Left lobe of liver (tissue), 2 donors: ENCODE data around the gene MRPS17. TPM values are rescaled to one million over a fixed set of nuclear protein-coding genes. Genes with fewer than 3 reads are reported as not detected.
"Not testable (repeated sequence)": the region's sequence is repeated elsewhere in the genome, so short reads cannot be mapped to it uniquely, and the experiment has no call there.

ENCODE experiments used
- ATAC-seq: fragments of 200-7000 bp; cut with Tn5 transposase; one replicate; pipeline ENCODE4 v1.9.1; 2020; ENCODE audit warnings: mild to moderate bottlenecking, moderate library complexity
- DNase-seq: peaks from one replicate; pipeline ENCODE4 v3.0.0-alpha.2; 2020; ENCODE audit warnings: low spot score
- total RNA-seq: library from RNA; stranded (reverse); gene quantifications from one replicate; pipeline ENCODE4 v1.2.1, GENCODE V29; 2021
- donor health status: DM: no; HTN: no; CAD: no; lungs with moderate emphysema.
- donor health status: DM: no; HTN: yes; CAD: no.

The MRPS17 gene
- total RNA-seq = 9.5 TPM

DNA sequence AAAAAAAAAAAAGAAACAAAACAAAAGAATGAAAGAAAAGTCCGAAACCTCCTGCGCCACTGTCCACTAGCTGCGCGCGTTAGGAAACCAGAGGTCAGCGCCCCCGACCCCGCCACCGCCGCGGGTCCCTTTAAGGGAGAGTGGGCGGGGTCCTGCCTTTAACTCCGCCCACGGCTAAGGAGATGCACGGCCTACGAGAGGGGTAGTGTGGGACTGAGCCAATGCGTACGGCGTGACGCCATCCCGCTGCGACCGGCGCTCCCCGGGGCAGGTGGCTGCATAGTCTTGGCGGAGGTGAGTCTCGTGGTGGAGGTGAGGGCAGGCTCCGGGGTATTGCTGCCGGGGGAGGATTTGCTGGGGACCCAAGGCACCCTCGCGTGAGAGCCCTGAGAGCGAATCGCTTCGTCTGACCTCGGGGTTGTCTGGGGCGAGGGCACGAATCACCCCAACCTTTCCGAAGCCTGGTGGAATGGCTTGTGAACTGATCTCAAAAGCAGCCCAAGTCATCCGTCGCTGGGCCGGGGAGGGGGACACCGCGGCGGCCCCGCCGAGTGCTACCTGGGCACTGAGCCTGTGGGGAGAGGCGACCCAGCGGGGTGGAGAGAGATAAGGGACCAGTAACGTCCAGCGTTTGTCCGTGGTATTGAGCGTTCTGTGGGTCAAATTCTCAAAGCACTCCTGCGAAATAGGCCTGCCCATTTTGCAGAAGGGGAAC lies at the start of gene MRPS17:
Gene MRPS17, plus strand, starts transcription at position 241 of the 715 bp plus-strand sequence. CDS start 1,319 bp downstream, outside the sequence.
- DNase-seq (peak; percentile 95), ATAC-seq (peak; percentile 98)

DNA sequence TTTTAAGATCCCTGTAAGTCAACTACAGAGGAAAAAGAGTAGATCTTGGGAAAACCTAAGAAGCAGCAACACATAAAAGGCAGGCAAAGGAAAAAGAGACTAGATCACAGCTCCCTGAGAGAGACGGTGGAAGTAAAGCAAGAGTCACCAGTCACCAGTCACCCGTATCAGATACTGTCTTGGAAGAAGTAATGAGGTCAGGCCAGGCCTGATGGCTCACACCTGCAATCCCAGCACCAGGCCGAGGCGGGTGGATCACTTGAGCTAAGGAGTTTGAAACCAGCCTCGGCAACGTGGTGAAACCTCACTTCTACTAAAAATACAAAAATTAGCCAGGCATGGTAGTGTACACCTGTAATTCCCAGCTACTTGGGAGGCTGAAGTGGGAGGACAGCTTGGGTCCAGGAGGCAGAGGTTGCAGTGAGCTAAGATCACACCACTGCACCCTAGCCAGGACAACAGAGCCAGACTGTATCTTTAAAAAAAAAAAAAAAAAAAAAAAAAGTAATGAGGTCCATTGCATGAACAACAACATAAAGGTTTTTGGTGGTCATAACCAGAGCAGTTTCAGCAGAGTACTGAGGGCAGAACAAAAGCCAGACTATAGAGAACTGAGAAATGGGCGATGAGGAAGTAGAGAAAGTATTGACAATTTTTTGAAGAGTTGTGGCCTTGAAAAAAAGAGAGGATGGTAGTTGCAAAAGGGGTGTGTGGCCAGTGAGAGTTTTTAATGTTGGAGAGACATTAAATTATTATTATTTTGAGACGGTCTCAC lies 47.5 kb upstream of the MRPS17 start:
- DNase-seq (no peak), ATAC-seq (no peak)

- DNase-seq (no peak), ATAC-seq (no peak)
These were observed 38.9 kb upstream of the MRPS17 start for GRCh38 chr7:55912748-55913158.

DNA sequence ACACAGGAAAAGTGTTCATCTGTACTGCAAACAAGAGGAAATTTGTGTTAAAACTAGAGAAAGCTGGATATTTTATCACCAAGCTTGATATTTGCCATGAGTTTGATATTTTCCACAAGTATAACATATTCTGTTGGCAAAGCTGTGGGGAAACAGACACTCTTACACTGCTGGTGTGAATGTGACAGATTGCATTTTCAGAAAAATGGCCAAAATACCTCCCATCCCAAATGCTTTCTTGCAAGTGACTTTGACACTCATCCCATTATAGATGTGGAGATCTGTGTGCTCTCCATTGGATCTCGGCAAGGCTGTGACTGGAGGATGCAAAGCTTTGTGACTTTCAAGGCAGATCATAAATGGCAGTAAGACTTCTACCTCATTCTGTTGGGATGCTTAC lies 33.9 kb upstream of the MRPS17 start:
- ATAC-seq (no peak), DNase-seq (no peak)

DNA sequence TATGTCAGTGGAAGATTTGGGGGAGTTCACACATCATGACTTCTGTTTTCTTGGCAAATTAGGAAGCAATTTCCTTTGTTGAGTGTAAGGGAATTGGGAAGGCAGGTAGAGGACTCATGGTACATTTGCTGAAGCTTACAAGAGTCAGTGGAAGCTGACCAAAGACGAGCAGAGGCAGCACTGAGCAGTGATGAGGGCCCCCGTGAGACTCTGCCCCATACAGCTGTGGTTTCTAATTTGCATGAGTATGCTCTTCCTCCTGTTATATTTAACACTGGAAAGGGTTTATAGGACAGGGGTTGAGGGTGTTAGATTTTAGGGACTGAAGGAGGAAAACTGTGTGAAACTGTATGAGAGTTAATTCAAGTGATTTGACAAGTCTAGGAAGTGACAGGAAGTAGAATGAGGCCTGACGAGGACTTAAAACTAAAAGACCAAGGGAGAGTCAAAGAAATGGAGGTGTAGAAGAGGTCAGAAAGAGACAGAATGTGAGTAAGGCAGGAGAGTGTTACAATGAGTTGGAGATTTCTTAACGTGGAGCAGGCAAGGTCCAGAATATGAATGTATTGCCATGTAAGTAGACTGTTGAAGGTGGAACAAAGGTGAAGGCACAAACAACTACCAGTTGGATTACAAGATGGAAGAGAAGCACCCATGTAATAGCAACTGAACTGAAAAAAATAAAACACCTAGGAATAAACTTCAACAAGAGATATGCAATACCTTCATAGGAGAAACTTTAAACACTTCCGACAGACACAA lies 23.5 kb upstream of the MRPS17 start:
- no peak for ATAC-seq
- no peak for DNase-seq

- no peak for ATAC-seq
These were observed 20.1 kb upstream of the MRPS17 start for GRCh38 chr7:55931421-55932151.

GRCh38 chr7:55939514-55940123 lies 12.1 kb upstream of the MRPS17 start:
- ATAC-seq (no peak), DNase-seq (no peak)

More at GRCh38 chr7:55931421-55932151, 20.1 kb upstream of the MRPS17 start:
- DNase-seq = no peak

DNA sequence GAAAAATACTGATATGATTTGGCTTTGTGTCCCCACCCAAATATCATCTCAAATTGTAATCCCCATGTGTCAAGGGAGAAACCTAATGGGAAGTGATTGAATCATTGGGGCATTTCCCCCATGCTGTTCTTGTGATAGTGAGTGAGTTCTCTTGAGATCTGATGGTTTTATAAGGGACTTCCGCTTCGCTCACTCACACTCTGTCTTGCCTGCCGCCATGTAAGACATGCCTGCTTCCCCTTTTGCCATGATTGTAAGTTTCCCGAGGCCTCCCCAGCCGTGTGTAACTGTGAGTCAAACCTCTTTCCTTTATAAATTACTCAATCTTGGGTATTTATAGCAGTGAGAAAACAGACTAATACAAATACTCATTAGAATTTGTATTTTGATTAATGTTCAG lies 5.1 kb upstream of the MRPS17 start:
- DNase-seq (no peak), ATAC-seq (no peak)

DNA sequence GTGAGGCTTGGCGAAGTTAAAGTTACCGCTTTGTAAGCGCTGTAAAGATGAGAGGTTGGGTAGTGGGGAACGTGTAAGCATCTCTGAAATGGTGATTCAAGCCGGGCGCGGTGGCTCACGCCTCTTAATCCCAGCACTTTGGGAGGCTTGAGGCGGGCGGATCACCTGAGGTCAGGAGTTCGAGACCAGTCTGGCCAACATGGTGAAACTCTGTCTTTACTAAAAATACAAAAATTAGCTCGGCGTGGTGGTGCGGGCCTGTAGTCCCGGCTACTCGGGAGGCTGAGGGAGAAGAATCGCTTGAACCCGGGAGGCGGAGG lies 635 bp downstream of the MRPS17 start:
- not testable (repeated sequence) for DNase-seq, ATAC-seq

DNA sequence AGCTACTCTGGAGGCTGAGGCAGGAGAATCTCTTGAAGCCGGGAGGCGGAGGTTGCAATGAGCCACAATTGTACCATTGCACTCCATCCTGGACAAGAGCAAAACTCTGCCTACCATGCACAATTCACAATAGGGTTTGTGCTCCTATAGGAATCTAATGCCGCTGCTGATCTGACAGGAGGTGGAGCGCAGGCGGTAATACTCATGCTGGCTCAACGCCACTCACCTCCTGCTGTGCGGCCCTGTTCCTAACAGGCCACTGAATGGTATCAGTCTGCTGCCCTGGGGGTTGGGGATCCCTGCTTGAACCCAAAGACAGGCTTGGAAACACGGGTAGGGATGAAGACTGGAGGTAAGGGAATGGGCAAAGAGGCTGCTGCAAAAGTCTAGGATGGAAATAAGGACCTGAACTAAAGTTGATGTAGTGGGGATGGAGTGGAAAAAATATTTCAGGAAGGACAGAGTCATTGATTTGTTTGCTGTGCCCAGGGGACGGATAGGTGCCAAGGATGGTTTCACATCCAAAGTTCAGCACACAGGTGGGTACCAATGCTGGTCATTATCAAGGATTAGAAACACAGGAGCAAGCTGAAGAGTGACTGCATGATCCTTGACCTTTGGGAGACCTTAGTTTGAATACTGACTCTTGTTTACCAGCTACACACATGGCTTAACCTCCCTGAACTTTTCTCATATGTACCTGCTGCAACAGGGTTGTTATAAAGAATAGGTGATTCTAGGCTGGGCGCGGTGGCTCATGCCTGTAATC lies 2.2 kb downstream of the MRPS17 start:
- DNase-seq (peak; percentile 55), ATAC-seq (peak; percentile 57)

DNA sequence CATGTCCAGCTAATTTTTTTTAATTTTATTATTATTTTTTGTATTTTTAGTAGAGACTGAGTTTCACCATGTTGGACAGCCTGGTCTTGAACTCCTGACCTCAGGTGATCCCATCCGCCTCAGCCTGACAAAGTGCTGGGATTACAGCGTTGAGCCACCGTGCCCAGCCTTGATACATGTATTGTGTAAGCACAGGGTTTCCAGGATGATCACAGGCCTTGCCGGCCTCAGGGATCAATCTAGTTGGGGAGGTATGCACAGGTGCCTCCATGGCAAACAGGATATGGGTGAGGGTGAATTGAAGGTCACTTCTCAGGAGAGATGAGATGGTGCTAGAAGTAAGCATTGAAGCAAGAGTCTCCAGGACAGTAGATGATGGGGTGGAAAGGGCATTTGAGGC lies 5.5 kb downstream of the MRPS17 start:
- ATAC-seq = no peak
- DNase-seq = no peak

- DNase-seq = no peak
- no peak for ATAC-seq
These were observed 10.3 kb downstream of the MRPS17 start for GRCh38 chr7:55962014-55962413.

GRCh38 chr7:55963584-55964168 lies 12.0 kb downstream of the MRPS17 start:
- ATAC-seq = no peak
- no peak for DNase-seq

GRCh38 chr7:55964261-55965099 lies 12.8 kb downstream of the MRPS17 start, which contains the start of gene NIPSNAP2:
TSS of gene NIPSNAP2 (plus strand) at chr7:55964585. CDS start at chr7:55964610, 25 bp downstream.
- ATAC-seq (peak; percentile 93), DNase-seq (peak; percentile 94)

GRCh38 chr7:55965100-55965470 lies 13.4 kb downstream of the MRPS17 start:
- ATAC-seq = no peak
- no peak for DNase-seq

GRCh38 chr7:55965805-55966421 lies 14.2 kb downstream of the MRPS17 start:
- ATAC-seq (peak; percentile 34), DNase-seq (peak; percentile 74)

GRCh38 chr7:55966851-55967250 lies 15.2 kb downstream of the MRPS17 start:
- ATAC-seq (no peak), DNase-seq (no peak)

DNA sequence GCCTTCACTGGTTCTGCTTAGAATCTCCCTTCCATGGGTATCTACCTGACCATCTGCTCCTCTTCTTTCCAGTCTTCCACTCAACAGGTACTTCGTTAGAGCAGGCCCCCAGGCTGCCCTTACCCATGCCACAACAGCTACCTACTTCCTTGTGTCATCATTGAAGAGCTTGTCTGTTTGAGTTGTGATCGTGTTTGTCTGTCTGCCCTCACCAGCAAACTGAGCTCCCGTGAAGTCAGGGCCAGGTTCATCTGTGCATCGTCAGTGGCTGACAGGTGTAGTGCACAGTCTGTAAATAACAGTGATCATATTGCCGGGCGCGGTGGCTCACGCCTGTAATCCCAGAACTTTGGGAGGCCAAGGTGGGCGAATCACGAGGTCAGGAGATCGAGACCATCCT lies 17.7 kb downstream of the MRPS17 start:
- DNase-seq = no peak
- no peak for ATAC-seq
